ENCODE data around the gene MED4.

Gene MED4

GRCh38 chr13:48116808-48117207, 21.9 kb upstream of the MED4 start:
- ChIA-PET CTCF (interaction anchor here (1.3 to 1.8 kb wide), 2 partner anchors 10 to 14 kb away, joined by 3 to 4 read pairs; no protein-coding TSS in a partner anchor), POLR2A (no interaction called here)
- DNase-seq (ENCODE audit: extremely low spot score) = no peak
- no peak for TF ChIP-seq CTCF (IDR thresholded peaks at IDR 0.05; ENCODE audit: control extremely low read depth, extremely low read depth, low read depth, missing control alignments)

- DNase-seq (ENCODE audit: extremely low spot score) = no peak
- ChIA-PET CTCF (no interaction called here), POLR2A (no interaction called here)
- no peak for TF ChIP-seq CTCF (IDR thresholded peaks at IDR 0.05; ENCODE audit: control extremely low read depth, extremely low read depth, low read depth, missing control alignments)
Observed at GRCh38 chr13:48113756-48114130, 18.8 kb upstream of the MED4 start.

DNA sequence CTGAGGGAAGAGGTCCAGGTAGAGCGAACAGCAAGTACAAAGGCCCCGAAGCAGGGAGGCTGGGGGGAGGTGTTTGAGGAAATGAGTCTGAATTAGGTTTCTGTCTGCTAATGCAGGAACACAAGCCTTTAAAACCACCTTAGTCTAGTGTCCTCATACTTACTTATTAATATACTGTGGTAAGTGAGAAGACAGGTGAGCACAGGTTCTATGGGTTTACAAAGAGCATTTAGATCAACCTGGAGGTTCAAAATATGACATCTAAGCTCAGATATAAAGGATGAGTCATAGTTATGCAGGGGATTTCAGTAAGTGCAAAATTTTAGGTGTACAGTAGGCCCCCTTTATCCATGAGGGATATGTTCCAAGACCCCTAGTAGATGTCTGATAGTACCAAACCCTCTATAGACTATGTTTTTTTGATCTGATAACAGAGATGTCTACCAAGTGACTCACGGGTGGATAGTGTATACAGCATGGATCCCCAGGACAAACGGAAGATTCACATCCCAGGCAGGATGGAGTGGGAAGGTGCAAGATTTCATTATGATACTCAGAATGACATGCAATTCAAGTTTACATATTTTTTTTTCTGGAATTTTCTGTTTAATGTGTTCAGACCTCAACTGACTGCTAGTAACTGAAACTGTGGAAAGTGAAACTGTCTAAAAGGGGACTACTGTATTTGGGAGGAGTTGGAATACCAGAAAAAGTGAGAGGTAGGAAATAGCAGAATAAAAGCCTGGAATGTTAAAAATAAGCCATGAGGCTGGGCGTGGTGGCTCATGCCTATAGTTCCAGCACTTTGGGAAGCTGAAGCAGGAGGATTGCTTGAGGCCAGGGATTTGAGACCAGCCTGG, 18.2 kb upstream of the MED4 start:
- no peak for DNase-seq (ENCODE audit: extremely low spot score)
- no peak for TF ChIP-seq CTCF (IDR thresholded peaks at IDR 0.05; ENCODE audit: control extremely low read depth, extremely low read depth, low read depth, missing control alignments)
- CTCF ChIA-PET = interaction anchor here (1.0 kb wide), 1 partner anchor 14 kb away, joined by 4 read pairs; no protein-coding TSS in a partner anchor
- POLR2A ChIA-PET = no interaction called here

- CTCF ChIA-PET = no interaction called here
Observed at GRCh38 chr13:48110931-48111721, 16.2 kb upstream of the MED4 start.

DNA sequence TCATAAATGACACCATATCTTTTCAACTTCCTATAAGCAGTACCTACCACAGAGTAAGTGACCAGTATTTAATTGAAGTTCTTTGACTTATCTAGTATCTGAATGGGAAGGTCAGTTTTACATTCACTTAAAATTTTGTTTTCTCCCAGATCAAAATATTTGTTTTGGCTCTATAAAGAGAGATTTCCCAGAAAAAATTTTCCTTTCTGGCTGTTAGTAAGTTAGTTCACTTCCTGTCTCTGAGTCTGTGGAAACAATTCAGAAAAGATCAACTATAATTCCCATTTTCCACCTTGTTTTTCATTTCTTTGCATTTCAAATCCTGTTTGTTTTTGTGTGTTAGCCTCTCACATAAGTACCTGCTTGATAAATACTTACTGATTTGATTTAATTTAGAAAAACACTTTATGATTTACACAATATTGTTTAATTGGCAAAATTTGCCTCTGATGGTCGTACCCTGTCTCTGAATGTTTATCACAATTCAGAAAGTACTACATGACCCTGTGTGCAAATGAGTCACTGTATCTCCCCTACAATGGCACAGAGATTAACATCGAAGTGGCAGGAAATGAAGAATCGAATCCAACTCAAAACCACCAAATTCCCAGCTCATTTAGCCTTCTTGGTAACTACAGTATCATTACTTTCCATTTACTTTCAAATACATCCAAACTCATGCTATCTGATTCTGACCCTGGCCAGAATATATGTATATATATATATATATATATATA, 15.4 kb upstream of the MED4 start:
- TF ChIP-seq CTCF (IDR thresholded peaks at IDR 0.05; ENCODE audit: control extremely low read depth, extremely low read depth, low read depth, missing control alignments) = no peak
- CTCF ChIA-PET = interaction anchor here (1.1 kb wide), 1 partner anchor 15 kb away, joined by 3 read pairs; the partner anchor contains the start of gene MED4
- POLR2A ChIA-PET = no interaction called here
- DNase-seq (ENCODE audit: extremely low spot score) = no peak

More at GRCh38 chr13:48110931-48111721, 16.2 kb upstream of the MED4 start:
- POLR2A ChIA-PET = no interaction called here
- TF ChIP-seq CTCF (IDR thresholded peaks at IDR 0.05; ENCODE audit: control extremely low read depth, extremely low read depth, low read depth, missing control alignments) = no peak
- no peak for DNase-seq (ENCODE audit: extremely low spot score)

- DNase-seq (ENCODE audit: extremely low spot score) = no peak
- POLR2A ChIA-PET = no interaction called here
- TF ChIP-seq CTCF (IDR thresholded peaks at IDR 0.05; ENCODE audit: control extremely low read depth, extremely low read depth, low read depth, missing control alignments) = no peak
- CTCF ChIA-PET = no interaction called here
Observed at GRCh38 chr13:48108106-48108505, 13.2 kb upstream of the MED4 start.
